NCI-H69 (cell line): Measurements from ENCODE around the gene NIPAL4.
"Not testable (repeated sequence)": the region's sequence is repeated elsewhere in the genome, so short reads cannot be mapped to it uniquely, and the experiment has no call there.

Experiments
- DNase-seq: peaks from one replicate; lab custom pipeline; 2025; lab: John Stamatoyannopoulos, UW

The NIPAL4 gene

GRCh38 chr5:157463621-157464518, 3.9 kb downstream of the NIPAL4 start:
- DNase-seq = no peak

DNA sequence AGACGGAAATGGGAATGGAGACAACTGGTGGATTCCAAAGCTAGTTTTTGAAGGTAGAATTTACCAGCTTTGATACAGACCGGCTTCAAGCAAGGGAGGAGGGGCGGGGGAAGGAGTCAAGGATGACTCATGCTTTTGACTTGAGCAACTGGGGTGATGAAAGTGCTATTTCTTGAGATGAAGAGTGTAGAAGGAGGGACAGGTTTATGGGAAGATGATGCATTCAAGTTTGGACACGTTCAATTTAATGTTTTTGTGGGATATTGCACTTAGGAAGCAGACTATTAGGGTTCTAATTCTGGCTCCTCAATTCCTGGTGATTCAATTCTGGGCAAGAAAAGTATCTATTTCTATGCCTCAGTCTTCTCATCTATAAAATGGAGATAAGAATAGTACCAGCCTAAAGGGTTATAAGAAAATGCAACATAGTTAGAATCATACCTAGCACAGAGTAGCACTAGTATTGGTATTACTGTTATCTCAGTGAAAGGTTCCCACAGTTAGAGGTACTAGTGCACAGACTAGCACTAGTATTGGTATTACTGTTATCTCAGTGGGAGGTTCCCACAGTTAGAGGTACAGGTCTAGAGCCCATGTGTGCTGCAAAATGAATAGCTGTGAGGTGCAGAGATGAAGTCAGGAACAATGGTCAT, 4.6 kb downstream of the NIPAL4 start:
- DNase-seq = no peak

DNA sequence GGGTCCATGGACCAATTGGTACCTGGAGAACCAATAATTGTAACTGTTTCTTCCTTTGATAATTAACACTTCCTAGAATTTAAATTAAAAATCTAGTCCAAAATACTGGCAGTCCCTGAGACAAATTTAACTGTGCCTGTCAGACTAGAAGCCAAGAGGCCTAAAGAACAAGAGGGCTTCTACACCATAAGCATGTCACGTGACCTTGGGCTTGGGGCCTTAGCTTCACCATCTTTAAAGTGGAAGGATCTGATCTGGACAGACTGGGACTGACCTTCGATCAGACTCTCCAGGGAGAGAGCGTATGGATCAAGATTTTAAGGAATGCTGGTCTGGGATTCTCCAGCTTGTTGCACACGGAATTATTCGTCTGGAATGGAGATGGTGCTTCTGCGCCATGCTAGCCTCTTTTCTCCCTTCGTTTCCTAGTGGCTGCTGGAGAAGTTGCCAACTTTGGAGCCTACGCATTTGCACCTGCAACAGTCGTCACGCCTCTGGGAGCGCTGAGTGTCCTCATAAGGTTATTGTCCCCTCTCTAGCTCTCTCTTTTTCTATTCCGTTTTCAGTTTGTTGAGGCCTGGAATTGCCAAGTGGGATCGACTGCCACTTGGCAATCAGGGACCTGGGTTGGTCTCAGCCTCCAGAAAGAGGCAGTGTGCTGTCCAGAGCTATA, 8.4 kb downstream of the NIPAL4 start:
- no peak for DNase-seq

GRCh38 chr5:157469073-157469472, 9.1 kb downstream of the NIPAL4 start:
- no peak for DNase-seq

- DNase-seq = peak; percentile 34
These were observed 9.7 kb downstream of the NIPAL4 start for GRCh38 chr5:157469687-157470086.

DNA sequence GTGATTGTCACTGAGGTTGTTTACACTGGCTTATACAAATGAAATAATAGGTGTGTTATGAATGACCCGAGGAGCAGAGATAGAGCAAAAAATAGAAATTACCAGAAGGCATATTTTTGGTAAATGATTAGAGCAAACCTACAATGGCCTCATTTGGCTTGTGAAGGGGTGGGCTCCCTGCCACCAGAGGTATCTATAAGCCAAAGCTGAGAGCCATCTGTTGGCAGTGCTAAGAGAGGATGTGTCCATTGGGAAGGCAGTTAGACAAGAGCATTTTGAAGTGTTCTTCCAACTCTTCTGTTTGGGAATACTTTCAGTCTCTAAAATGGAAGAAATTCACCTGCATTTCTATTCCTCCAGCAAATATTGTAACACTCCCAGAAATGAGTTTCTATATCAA, 10.6 kb downstream of the NIPAL4 start:
- DNase-seq = peak; percentile 23

DNA sequence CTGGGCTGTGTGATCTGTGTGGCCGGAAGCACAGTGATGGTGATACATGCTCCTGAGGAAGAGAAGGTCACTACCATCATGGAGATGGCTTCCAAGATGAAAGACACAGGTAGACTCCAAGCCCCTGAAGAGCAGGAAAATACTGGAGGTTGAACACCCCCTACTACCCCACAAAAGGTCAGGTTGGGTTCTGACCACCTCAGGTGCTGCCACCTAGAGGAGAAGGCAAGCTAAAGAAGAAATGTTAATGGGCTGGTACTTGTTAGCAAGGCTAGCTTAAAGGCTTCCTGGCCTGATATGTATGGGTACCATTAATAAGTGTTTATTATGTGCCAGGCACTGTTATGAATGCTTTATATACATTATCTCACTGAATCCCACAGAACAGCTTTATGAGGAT, 11.7 kb downstream of the NIPAL4 start:
- peak; percentile 50 for DNase-seq

- DNase-seq = peak; percentile 59
These were observed 13.6 kb downstream of the NIPAL4 start for GRCh38 chr5:157473383-157474320.

- DNase-seq = no peak
These were observed 15.4 kb downstream of the NIPAL4 start for GRCh38 chr5:157475432-157475831.

DNA sequence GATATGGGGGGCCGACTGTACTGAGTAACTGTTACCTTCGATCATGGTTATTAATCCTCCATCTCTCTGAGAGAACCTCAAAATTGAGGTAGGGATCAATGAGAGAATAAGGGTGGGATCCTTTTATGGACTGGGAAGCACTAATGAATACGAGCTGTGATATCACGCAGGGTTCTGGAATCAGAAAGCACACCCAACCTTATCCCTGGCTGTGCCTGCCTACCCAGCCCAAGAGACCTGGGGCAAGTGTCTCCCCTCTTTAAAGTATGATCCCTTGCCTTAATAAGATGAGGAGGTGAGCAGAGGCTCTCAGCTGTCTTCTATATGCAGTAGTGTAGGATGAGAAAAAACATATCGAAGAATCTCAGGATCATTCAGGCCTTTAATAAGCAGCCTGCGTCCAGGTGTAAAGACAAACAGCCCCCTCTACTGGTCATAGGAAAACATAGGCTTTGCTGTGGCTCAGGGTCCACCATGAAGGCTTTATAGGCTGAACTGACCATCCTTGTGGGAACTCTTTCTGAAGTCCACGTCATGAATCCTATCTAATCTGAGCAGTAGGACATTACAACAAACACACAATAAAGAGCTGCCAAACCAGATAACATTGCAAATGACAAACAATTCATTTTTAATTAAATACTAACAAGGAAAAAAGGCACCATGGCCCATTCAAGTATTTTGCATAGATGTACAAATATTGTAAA, 16.8 kb downstream of the NIPAL4 start:
- DNase-seq = peak; percentile 85

DNA sequence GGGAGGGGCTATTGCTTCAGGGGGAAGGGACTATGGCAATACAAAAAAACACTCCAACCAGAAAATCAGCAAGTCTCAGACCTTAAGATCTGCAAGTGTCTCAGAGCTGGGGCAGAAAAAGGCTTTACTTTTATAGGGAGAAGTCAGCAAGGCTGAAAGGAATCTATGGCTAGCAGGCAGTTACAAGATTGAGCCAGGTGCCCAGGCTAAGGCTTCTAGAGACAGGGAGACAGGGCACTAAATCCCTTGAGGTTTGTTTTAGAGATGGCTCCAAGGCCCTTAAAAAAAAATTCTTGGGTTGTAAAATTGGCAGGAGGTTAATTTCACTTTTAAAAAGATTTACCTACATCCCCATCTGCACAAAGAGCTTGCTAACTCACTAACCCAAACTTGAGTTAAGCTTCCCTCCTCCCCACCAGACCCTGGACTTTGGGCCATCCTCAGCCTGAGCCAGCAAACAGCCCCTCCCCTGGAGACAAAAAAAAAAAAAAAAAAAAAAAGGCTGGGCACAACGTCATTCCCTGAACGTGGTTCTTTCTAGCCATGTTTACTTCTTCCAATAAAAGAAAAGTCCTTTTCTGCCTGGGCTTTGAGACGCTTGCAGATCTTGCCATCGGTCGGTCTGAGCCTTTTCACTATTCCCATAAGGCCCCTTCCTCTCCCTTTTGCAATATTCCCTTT, 17.9 kb downstream of the NIPAL4 start:
- no peak for DNase-seq

GRCh38 chr5:157478726-157479125, 18.7 kb downstream of the NIPAL4 start:
- peak; percentile 21 for DNase-seq

DNA sequence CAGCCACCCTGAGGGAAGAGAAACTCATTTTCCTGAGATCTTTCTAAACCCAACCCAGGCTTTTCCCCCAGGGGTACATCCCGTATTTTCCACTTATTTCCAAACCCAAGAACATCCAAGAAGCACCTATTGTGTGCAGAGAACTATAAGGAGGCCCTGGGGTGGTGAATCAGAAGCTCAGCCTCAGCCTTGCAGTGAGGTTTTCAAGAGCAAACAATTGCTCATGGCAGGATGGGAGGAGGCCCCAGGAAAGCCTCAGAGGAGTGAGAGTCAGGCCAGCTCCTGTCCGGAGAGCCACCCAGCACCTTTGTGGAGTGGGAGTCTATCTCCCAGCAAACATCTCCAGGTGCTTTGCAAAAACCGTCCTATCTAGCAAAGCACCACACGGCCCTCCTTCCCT, 19.2 kb downstream of the NIPAL4 start:
- no peak for DNase-seq

DNA sequence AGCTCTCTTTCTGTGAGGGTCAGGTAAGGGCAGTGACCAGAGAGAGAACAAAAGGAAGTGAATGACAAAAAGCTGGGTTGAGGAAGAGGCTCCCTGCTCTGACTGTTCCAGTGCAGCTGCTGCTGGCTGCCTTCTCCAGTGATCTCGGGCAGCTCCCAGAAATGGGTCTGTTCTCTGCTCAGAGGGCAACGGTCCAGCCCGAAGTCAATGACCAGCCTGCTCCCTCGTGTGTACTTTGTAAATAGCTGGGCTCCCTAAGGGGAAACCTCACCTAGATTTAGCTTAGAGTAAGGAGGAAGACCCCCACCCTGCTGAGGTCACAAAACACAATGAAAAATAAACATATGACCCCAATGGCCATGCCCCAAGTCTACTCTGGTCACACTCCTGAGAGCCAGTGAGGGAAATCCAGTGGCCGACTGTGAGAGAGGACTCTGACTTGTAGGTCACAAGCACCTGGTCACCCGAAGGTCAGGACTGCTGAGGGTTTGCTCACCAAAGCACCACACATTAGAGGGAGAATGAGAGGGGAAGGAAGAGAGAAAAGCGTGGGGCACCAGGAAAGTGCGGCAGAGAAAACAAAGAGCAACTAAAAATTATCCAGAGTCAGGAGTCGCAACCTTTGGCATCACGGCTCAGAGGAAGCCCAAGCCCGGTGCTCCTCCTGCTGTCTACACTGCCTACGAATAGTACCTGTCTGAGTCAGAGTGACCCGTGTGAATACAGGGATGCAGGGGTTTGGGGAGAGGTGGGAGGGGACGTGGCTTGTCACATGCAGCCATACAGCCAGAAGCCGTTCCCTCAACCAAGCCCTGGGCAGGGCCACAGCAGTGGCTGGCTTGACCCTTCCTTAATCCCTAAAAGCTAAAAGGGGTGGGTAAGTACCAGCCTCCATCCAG, 19.8 kb downstream of the NIPAL4 start:
- DNase-seq = no peak

DNA sequence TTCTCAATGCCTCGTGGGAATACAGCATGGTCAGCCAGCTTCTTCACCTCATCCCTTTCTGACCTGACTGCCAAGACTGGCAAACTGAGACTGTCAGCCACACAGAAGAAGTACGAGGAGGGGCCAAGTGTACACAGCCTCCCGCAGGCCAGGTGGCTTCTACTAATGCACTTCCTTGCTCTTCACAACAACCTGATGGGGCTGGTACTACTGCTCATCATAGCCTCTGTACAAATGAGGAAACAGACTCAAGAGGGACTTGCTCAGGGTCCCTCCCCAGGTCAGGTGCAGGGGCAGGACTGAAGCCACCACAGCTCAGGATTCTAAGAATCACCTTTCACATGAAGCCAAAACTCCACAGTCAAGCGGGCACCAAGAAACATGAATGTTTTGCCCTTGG, 21.3 kb downstream of the NIPAL4 start:
- DNase-seq = no peak

DNA sequence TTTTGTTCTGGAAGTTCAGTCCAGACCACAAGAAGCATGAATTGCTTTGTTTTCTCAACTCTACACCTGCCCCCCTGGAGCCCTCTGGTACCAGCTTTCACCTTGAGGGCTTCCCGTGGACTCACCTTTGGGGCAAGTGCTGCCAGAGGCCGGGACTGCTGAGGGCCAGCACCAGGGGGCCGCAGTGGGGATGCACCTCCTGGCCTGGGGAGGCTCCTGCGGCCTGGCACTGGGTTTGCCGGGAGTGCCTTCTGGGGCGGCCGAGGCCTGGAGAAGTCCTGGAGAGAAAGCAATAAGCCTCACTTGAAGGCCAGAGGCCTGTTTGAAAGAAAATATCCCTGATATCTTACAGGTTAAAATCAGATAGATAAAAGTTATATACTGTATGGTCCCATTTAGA, 21.7 kb downstream of the NIPAL4 start:
- DNase-seq = no peak

DNA sequence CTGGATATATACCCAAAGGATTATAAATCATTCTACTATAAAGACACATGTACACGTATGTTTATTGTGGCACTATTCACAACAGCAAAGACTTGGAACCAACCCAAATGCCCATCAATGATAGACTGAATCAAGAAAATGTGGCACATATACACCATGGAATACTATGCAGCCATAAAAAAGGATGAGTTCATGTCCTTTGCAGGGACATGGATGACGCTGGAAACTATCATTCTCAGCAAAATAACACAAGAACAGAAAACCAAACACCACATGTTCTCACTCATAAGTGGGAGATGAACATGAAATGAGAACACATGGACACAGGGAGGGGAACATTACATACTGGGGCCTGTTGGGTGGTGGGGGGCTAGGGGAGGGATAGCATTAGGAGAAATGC, 22.7 kb downstream of the NIPAL4 start:
- DNase-seq = not testable (repeated sequence)

GRCh38 chr5:157484768-157485167, 24.8 kb downstream of the NIPAL4 start:
- no peak for DNase-seq

DNA sequence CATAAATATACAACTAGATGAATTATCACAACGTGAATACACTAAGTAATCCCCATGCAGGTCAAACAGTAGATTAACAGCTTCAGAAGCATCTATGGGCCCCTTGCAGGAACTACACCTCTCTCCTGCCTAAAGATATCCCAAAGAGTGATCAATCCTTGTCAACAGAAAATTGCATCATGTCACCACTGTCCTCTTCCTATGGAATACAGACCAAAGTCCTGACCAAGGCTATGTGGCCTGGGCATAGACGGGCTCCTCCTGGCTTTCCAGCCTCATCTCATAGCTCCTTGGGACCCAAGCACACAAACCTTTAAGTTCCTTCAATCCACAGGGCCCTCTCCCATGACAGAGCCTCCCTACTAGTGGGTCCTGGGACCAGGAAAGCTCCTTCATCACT, 25.3 kb downstream of the NIPAL4 start:
- DNase-seq = no peak

- no peak for DNase-seq
These were observed 25.8 kb downstream of the NIPAL4 start for GRCh38 chr5:157485811-157486210.
